HG03439 (cell line): ENCODE measurements around the gene C20orf204.
"Not testable (repeated sequence)": the region's sequence is repeated elsewhere in the genome, so short reads cannot be mapped to it uniquely, and the experiment has no call there.

Source experiments
- ATAC-seq: cut with Tn5 transposase; IDR thresholded peaks from one replicate; pipeline ENCODE4 v1.9.1; 2021; ENCODE audit warnings: mild to moderate bottlenecking, moderate library complexity; ENCODE audit not compliant: unreplicated experiment

Gene C20orf204

DNA sequence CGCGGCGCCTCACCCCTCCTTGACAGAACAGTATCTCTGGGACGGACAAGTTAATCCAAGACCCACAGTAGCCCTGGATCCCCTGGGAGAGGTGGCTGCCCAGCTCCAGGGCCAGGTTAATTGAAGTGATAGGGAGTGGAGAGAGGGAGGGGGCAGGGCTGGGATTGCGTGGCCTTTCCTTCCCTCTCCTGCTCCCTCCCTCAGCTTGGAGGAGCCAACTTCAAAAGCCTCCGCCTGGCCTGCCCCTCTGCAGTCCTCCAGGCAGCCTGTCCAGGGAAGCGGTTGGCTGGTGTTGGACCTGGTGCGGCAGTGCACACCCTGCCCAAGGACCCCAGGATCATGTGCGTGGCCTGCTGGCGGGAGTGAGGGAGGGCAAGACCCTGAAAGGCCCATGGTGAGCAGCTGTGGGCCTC, at the start of gene C20orf204:
Gene C20orf204, plus strand, starts transcription at position 250 of the 413 bp plus-strand sequence. Its CDS starts 142 bp downstream, at position 392.
- no peak for ATAC-seq

GRCh38 chr20:64000906-64001305, 35.1 kb upstream of the C20orf204 start:
- no peak for ATAC-seq

- no peak for ATAC-seq
Observed at GRCh38 chr20:64001607-64002011, 34.4 kb upstream of the C20orf204 start.

DNA sequence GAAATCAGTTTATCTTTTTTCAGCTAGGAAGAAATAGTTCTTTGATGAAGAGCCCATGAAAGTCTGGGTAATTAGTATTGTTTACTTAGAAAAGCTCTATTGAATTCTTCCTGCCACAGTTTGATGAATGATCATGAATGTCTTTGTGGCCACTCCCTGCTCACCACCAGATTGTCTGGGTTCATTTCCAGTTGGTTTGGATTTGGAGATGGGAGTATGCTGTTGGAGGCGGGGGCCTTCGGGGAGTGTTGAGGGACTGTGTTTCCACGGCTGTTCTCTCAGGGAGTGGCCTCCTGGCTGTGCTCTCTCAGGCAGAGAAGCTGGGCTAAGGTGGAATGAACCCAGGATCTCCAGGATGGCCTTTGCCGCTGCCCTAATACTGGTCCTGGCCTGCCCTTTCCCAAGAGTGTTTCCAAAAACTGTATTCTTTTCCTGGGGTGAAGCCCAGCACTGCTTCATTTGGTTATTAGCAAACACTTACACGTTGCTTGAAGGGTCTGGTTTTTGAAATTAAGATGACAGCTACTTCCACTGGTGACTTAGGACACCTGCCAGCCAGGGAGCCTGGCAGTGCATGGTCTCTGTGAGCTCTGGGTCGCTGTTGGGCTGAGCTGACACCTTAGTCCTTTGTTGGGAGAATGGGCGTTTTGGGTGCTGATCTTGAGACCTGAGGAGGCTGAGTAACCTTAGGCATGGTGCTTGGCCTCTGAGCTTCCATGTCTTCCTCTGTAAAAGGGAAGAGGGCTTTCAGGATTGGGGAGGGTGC, 31.8 kb upstream of the C20orf204 start:
- no peak for ATAC-seq

DNA sequence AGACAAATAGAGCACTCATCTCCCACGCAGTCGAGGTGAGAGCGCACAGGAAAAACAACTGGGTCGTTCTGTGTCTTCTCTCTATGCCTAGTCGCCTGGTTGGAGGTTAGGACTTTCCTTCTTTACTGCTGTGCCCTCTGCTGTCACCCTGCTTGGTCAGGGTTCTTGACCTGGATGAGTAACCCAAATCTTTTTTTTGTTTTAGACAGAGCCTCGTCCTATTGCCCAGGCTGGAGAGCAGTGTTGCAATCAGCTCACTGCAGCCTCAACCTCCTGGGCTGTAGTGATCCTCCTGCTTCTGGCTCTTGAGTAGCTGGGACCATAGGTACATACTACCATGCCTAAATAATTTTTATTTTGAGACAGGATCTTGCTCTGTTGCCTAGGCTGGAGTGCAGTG, 30.6 kb upstream of the C20orf204 start:
- no peak for ATAC-seq

DNA sequence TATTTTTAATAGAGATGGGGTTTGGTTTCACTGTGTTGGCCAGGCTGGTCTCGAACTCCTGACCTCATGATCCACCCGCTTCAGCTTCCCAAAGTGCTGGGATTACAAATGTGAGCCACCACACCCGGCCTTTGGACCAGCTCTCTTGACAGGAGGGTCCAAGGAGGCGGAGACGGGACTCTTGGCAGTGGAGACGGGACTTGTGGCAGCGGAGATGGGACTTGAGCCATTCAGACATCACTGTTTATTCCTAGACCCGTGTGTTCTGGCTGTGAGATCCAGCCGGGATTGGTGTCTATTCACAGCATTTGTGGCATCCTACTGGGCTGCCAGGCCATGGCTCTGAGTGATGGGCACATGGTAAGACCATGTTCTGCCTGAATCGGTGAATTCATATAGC, 29.5 kb upstream of the C20orf204 start:
- no peak for ATAC-seq

DNA sequence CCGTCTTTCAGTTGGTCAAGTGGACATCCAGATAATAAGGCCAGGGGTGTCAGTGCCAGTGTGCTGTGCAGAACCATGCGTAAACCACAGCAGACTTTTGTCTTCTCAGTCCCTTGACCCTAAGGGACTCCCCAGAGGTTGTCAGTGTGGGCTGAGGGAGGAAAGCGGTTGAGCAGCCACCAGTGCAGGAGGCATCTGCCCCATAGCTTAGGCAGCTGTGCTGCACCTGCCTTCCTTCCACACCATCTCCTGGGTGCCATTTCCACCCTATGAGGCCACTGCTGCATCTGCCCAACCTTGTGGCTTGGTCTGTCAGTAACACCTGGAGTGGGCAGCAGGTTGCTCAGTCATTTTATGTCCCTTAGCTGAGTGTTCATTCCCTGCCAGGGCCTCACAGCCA, 29.1 kb upstream of the C20orf204 start:
- no peak for ATAC-seq

- no peak for ATAC-seq
Observed at GRCh38 chr20:64009811-64010387, 26.1 kb upstream of the C20orf204 start.

DNA sequence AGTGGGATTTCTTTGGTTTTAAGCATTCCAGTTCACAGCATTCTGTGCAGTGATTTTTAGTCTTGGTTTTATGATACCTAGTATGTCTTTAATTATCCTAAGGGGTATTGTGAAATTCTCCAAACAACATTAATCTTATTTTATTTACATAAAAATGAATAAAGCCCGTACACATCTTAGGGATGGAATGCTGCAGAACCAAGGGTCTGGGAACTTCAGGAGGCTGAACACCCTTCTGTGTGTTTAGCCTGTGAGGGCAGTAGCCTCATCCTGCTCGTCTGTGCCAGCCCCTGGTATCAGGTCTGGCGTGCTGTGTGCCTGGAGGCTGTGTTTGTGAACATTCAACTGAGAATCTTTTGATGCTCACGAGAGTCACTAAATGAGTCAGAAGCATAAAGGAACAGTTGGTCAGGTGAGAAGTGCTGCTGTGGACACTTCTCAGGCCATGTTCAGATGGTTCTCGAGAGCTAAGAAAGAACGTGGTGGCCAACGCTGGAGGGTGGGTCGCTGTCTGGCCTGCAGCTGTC, 25.2 kb upstream of the C20orf204 start:
- ATAC-seq = no peak

- no peak for ATAC-seq
Observed at GRCh38 chr20:64011366-64011779, 24.6 kb upstream of the C20orf204 start.

DNA sequence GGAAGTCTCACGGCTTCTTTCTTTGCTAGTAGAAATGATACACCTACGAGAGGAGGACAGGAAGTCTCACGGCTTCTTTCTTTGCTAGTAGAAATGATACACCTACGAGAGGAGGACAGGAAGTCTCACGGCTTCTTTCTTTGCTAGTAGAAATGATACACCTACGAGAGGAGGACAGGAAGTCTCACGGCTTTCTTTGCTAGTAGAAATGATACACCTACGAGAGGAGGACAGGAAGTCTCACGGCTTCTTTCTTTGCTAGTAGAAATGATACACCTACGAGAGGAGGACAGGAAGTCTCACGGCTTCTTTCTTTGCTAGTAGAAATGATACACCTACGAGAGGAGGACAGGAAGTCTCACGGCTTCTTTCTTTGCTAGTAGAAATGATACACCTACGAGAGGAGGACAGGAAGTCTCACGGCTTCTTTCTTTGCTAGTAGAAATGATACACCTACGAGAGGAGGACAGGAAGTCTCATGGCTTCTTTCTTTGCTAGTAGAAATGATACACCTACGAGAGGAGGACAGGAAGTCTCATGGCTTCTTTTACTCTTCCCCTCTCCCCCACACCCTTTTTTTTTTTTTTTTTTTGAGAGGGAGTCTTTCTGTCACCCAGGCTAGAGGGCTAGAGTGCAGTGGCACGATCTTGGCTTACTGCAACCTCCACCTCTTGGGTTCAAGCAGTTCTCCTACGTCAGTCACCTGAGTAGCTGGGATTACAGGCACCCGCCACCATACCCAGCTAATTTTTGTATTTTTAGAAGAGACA, 23.4 kb upstream of the C20orf204 start:
- not testable (repeated sequence) for ATAC-seq

- ATAC-seq = no peak
Observed at GRCh38 chr20:64015635-64016034, 20.3 kb upstream of the C20orf204 start.

DNA sequence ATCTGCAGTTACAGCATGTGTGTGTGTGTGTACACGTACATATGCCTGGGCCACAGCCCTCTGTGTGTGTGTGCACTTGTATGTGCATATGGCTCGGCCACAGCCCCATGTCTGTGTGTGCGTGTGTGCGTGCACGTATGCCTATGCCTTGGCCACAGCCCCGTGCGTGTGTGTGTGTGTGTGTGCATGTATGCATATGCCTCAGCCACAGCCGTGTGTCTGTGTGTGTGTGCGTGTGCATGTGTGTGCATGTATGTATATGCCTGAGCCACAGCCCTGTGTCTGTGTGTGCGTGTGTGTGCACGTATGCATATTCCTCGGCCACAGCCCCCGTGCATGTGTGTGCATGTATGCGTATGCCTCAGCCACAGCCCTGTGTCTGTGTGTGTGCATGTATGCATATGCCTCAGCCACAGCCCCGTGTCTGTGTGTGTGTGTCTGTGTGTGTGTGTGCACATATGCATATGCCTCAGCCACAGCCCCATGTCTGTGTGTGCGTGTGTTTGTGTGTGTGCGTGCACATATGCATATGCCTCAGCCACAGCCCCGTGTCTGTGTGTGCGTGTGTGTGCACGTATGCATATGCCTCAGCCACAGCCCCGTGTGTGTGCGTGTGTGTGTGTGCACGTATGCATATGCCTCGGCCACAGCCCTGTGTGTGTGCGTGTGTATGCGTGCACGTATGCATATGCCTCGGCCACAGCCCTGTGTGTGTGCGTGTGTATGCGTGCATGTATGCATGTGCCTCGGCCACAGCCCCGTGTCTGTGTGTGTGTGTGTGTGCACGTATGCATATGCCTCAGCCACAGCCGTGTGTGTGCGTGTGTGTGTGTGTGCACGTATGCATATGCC, 14.6 kb upstream of the C20orf204 start:
- ATAC-seq = no peak

DNA sequence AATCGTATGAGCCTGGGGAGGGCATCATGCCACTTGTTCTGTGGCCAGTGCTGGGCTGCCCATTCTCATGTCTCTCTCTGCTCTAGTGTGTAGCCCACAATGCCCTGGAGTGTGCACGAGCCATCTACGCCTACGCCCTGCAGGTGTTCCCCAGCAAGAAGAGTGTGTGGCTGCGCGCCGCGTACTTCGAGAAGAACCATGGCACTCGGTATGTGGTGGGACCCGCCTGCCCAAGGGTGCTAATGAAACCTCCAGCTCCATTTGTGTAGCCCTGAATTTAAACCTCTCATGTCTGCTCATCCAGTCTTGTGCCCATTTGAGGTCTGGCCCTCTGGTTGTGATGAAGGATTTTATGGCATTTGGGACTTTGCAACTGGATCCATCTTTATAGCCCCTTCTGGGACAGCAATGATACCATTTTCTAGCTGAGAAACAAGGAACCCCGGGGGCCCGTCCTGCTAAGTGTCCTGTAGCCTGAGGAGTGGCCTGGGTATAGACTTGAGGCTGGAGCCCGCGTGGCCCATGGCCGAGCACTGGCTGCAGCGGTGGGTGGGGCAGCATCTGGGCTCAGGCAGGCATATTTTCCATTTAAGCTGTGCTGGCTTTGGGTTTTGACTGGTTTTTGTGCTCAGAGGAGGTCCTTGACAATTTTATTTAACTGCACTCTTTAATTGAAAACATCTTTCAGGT, 13.2 kb upstream of the C20orf204 start:
- ATAC-seq = no peak

DNA sequence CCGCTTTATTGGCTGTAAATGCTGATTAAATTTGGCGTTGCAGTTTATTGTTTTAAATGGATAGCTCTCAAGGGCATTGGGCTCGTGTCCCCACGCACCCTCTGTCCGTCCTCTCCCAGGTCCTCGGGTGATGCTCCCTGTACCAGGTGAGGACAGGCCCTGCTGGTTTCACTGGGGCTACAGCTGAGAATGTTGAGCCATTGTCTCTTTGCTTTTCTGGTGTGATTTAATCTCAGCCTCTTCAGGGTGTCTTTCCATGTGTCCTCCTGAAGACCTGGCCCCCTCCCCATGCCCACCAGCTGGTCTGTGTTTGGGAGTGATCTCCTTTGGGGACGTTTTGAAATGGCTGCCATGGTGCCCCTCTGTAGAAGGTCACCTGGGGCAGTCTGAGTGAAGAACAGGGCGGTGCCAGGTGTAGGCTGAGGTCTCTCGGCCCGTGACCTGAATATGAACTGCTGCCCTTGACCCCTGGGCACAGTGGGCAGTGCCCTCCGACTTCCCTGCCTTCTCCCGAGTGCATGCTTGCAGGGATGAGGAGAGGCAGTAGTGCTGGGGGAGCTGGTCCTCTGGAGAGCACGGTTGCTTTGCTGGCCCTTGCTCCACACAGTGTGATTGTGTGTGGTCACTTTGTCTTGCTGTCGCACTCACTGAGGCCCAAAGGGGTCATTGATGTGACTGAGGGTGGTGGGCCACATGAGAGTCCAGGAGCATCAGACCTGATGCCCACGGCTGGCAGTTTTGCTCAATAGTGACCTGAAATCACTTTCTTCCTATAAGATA, 12.4 kb upstream of the C20orf204 start:
- no peak for ATAC-seq

DNA sequence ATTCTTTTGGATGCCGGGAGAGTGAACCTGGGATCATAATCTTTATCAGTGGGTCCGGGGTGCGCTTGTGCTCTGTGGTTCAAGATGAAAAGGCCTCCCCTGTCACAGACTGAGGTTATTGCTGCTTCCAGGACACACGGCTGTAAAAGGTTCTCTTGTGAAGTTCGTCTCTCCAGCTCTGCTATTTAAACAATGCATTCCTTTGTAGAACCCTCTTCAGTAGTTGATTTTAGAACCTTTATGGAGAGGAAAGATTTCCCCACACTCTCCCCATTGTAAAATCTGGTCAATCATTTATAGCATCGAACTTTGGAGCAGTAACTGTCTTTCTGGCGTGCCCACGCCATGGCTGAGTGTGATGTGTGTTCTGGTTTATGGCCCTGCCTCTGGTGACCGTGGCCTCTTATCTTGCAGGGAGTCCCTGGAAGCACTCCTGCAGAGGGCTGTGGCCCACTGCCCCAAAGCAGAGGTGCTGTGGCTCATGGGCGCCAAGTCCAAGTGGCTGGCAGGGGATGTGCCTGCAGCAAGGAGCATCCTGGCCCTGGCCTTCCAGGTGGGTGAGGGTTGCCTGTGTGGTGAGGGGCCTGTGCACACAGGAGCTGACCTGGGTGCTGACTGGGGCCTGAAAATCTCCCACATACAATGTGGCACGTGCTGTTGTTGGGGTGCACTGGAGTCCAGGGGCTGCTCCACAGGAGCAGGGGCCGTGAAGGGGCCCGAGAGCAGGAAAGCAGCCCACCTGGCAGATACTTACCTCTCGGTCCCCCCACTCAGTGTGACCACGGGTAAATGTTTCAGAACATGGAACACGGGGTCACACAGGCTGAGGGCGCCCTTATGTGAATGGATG, 11.6 kb upstream of the C20orf204 start:
- ATAC-seq = no peak

DNA sequence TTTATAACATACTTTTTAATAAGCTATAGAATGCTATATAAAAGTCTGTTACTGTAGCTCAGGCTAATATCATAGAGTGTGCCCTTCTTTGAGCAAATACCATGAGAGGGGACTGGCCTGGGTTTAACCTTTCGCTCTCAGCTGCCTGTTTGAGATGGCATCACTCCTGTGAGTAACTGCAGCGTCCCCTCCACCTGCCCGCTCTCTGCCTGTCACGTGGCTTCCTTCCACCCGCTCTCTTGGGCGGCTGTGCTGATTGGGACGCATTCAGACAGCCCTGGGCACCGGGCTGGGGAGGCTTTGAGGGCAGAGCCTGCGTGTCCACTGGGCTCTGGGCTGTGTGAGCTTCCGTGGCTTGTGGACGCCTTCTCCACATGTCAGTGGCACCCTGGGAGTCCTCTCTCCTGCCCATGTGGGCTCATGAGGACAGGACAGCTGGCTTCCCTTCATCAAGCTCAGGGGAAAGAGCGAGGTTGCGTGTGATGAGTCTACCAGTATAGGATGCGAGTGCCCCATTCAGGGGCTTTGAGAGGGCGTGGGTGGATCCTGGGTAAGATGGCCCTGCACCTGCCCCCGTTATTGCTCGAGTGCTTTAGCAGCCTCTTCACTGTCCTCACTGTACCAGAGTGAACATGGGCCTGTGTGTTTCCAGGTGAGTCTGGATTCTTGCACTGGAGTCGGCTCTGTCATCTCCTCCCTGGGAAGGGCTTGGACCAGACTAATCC, 10.7 kb upstream of the C20orf204 start:
- ATAC-seq = no peak
